Right lobe of liver (tissue), 4 donors: ENCODE results near the gene TAS2R46.

Experiments used
- CTCF ChIP-seq, 4 donors: fragments of 200-600 bp in 3 of 4; fragments of 450-650 bp in 1 of 4; IDR thresholded peaks; one replicate each; pipeline versions ENCODE4 v1.5.1 to v1.8.0; 2016 to 2022; ENCODE audit warnings: antibody characterized with exemption in 4 of 4, mild to moderate bottlenecking in 2 of 4
- POLR2A ChIP-seq: fragments of 450-650 bp; IDR thresholded peaks from one replicate; pipeline ENCODE4 v1.6.1; 2017; ENCODE audit warnings: antibody characterized with exemption, mild to moderate bottlenecking
- donor health status: DM: no; HTN: no; CAD: no.
- donor health status: DM: no; HTN: no; CAD: no.
- donor health status: DM: no; HTN: yes; CAD: no.

- TF ChIP-seq POLR2A = no peak
- no peak for TF ChIP-seq CTCF (IDR thresholded peaks at IDR 0.05)
Observed at GRCh38 chr12:11092128-11092527, 30.0 kb upstream of the TAS2R46 start, which contains the start of gene TAS2R43.
